Measurements from ENCODE around the gene DDI1.

GRCh38 chr11:104053743-104054478 is 17.5 kb downstream of the DDI1 start:
- TF ChIP-seq POLR2A (IDR thresholded peaks at IDR 0.05), result no peak
- TF ChIP-seq, protein P1, sequence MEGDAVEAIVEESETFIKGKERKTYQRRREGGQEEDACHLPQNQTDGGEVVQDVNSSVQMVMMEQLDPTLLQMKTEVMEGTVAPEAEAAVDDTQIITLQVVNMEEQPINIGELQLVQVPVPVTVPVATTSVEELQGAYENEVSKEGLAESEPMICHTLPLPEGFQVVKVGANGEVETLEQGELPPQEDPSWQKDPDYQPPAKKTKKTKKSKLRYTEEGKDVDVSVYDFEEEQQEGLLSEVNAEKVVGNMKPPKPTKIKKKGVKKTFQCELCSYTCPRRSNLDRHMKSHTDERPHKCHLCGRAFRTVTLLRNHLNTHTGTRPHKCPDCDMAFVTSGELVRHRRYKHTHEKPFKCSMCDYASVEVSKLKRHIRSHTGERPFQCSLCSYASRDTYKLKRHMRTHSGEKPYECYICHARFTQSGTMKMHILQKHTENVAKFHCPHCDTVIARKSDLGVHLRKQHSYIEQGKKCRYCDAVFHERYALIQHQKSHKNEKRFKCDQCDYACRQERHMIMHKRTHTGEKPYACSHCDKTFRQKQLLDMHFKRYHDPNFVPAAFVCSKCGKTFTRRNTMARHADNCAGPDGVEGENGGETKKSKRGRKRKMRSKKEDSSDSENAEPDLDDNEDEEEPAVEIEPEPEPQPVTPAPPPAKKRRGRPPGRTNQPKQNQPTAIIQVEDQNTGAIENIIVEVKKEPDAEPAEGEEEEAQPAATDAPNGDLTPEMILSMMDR (IDR thresholded peaks at IDR 0.05), result no peak

Data from heart left ventricle (tissue), 13 donors.